Stimulated activated CD8-positive, alpha-beta memory T cell treated with anti-CD3 and anti-CD28 coated beads, Interleukin-12 subunit alpha, Interleukin-12 subunit beta, amount 100 ng/mL, for 1 hour (primary cell): ENCODE results near the gene ARL4A.

Experiments used
- DNase-seq: peaks from one replicate; pipeline ENCODE4 v3.0.0-alpha.2; 2020; ENCODE audit warnings: low read depth

Gene ARL4A

DNA sequence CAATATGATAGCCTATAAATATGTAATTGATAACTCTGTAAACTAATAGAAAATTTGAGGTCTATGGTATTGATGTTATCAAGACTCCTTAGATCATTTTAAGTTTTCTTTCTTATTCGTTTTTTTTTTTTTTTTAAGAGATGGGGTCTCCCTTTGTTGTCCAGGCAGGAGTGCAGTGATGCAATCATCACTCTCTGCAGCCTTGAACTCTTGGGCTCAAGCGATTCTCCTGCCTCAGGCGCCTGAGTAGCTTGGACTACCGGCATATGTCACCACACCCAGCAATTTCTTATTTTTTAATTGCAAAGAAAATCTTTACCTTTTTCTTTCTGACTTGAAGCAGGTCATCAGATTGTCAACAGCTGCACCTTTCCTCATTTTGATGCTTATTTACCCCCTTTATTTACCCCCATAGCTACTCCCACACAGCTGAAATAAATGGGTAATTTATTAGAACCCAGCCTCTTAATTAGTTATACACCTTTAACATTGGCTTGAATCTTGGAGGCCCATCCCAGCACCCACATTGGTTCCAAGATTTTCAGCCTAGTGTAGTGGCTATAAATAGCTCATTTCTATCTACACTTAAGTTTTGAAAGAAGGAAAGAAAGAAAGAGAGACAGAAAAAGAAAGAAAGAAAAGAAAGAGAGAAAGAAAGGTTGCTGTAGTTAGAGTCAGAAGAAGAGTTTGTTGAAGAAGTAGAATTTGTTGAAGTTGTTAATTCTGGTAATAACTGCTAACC, 38.3 kb downstream of the ARL4A start:
- no peak for DNase-seq

GRCh38 chr7:12726908-12727307, 39.5 kb downstream of the ARL4A start:
- DNase-seq = no peak

DNA sequence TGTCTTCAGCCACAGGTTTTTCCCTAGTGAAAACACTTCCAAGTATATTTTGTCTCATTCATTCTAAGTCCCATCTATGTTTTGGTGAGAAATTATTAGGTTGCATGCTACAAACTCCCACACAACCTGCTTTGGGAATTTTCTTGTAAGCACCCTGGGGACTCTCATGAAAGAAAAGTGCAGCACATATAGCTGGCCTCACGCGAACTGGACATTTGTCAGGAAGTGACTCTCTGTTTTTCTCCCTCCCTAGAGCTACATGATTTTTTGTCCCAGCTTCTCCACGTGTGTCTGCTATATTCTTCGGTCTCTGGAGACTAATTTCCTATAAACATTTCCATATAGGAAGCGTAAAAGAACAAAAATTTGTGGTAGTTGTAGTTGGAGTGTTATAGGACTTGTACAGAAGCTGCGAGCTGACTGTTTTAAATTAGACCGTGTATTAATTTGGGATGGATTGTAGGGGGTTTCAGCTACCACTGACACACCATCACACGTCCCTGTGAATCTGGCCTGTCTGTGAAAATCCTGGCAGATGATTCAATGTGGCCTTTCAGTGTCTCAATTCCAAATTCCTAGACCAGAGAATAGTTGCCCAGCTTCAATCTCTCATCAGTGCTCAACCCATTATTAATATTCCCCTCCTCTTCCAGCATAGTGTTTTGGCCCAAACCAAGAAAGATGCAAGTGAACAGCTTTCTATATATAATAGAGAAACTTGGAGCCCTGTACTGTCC, 40.2 kb downstream of the ARL4A start:
- DNase-seq = no peak

- DNase-seq = no peak
Measured at GRCh38 chr7:12728192-12728538, 40.7 kb downstream of the ARL4A start.

DNA sequence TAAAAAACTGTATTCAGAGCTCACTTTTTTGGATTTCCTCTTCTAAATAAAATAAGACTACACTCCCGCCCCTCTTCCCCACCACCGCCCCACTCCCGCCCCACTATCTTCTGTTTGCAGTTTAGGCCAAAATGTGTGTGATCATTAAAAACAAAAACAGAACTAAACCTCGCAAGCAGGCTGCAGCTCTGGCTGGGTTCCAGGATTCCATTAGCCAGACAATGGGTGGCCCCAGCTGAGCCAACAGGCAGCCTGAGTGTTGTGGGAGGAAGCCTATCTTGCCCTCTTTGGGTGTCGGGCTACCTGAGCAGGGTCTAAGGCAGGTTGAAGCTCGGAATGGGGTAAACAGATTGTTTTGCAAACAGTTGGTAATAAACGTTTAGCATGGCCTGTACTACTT, 41.7 kb downstream of the ARL4A start:
- DNase-seq = no peak

- no peak for DNase-seq
Measured at GRCh38 chr7:12730523-12730922, 43.1 kb downstream of the ARL4A start.

- DNase-seq = no peak
Measured at GRCh38 chr7:12731214-12731656, 43.8 kb downstream of the ARL4A start.

GRCh38 chr7:12731775-12732174, 44.3 kb downstream of the ARL4A start:
- no peak for DNase-seq

DNA sequence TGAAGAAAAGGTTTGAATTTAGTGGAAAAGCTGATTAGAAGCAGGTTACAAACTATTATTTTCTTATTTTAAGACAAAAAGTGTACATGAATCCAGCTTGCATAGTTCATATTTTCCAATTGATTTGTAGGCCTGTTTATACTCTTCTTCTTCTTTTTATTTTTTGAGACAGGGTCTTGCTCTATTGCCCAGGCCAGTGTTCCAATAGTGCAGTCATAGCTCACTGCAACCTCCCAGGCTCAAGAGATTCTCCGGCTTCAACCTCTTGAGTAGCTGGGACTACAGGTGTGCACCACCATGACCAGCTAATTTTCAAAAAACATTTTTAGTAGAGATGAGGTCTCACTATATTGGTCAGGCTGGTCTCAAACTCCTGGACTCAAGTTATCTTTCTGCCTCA, 45.0 kb downstream of the ARL4A start:
- DNase-seq = no peak

DNA sequence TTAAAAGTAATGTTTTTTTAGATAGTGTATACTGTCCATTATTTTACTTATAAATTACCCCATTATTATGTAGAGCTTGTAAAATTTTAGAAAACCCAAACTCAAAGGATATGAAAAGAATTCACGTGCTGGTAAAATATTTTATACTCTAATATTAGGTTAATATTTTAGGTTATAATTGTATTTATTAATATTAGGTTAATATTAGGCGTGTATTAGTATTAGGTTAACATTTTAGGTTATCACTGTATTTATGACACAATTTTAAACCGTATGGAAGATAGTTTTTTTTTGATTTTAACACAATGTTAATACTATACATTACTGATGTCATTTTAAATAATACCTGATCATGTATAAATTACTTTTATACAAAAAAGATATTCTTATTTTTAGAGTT, 48.5 kb downstream of the ARL4A start:
- DNase-seq = no peak

- DNase-seq = no peak
Measured at GRCh38 chr7:12737373-12737772, 49.9 kb downstream of the ARL4A start.

- no peak for DNase-seq
Measured at GRCh38 chr7:12737836-12738235, 50.4 kb downstream of the ARL4A start.

GRCh38 chr7:12738665-12739064, 51.2 kb downstream of the ARL4A start:
- no peak for DNase-seq
